CD4-positive, alpha-beta T cell treated with Interleukin-15 for 4 hours (primary cell): Measurements from ENCODE around the gene SEMA4D.

ENCODE experiments used
- DNase-seq: peaks from one replicate; pipeline ENCODE4 v3.0.0-alpha.2; 2020; ENCODE audit warnings: low spot score

SEMA4D gene

GRCh38 chr9:89312222-89312571, 185.7 kb downstream of the SEMA4D start:
- peak; percentile 7 for DNase-seq

DNA sequence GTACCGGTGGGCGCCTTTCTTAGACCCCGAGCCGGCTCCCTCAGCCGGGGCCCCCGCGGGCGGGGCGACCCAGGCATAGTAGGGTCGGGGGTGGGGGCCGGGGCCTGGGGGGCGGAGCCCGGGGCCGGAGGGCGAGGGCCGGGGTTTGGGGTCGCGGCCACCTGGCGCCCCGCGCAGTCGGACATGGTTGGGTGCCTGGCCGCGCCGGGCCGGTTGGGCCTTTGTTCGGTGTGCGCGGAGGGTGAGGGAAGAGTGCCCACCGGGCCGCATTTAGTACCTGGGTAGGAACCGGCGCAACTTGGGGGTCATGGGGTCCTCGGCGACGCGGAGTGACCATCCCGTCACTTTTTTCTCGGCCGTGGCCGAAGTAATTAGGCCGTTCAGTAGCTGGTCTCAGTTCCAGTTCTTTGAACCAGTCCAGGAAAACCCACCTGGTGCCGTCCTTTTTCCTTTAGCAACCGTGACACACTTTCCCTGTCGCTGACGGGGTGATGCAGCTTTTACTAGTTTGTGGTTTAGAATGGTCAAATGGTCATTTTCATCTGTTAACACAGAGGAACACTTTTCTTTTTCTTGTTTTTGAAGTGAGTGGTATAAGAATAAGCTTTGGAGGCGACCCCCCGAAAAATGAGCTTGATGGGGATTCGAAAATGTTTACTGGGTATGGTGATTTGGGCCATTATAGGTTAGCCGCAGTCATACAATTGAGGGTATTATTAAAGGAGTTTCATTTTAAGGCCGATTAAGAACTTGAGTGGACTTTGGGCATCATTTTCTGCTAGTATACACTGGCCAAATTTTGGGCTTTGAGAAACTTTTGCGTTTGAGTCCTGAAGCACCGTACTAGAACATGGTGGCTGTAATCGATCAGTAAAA, 186.3 kb downstream of the SEMA4D start:
- no peak for DNase-seq
